HG02798 (cell line): ENCODE results near the gene DENND5B.
"Not testable (repeated sequence)": the region's sequence is repeated elsewhere in the genome, so short reads cannot be mapped to it uniquely, and the experiment has no call there.

Experiments
- ATAC-seq: cut with Tn5 transposase; IDR thresholded peaks from one replicate; pipeline ENCODE4 v1.9.1; 2021; ENCODE audit warnings: mild to moderate bottlenecking; ENCODE audit not compliant: unreplicated experiment, poor library complexity

Gene DENND5B

DNA sequence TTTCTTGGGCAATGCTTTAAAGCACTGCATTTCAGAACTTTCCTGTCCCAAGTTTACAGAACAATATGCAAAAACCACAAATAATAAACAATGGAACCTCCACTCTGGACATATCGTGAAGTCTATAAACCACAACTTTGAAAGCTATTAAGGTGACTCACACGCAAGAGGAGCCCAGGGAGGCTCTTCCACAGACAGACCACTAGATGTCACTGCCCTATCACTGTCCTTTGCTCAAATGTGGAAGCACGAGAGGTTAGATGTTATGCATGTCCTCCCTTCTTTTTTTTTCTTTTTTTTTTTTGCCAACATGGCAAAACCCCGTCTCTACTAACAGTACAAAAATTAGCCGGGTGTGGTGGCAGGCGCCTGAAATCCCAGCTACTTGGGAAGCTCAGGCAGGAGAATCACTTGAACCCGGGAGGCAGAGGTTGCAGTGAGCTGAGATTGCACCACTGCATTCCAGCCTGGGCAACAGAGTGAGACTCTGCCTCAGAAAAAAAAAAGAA lies 187.8 kb downstream of the DENND5B start:
- peak; percentile 84 for ATAC-seq

DNA sequence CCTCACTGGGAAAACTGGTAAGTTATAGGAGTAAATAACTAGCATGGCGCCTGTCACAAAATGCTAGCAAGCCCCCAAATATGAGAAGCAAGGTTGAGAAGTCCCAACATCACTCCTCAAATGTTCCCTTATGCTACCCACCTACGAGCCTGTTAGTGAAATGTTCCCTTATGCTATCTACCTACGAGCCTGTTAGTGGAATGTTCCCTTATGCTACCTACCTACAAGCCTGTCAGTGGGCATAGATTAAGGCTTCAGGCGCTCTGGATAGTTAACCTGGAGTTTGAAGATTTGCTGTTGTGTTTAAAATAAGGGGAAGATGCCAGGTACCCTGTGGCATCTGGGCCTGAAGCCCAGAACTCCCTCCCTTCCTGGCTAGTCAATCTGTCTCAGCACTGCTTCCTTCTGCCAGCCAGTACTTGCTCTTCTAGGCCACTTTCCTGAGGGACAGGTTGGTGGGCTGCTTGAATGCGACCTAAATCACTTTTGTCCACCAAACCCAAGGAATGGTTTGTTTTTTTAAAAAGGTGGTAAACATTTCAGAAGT lies 197.9 kb downstream of the DENND5B start:
- no peak for ATAC-seq

DNA sequence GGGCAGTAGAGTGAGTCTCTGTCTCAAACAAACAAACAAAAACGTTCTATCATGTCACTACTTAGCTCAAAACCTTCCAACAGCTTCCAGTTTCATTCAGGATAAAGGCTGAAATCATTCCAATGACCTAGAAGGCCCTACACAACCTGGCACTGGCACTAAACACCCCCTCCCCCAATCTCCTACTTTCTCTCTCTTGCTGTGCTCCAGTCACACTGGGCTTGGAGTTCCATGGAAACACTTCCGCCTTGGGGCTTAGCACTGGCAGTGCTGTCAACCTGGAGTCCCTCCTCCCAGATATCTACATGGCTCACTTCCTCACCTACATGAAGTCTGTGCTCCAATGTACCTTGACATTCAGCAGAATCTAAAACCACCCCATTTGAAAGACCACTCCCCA lies 199.9 kb downstream of the DENND5B start:
- ATAC-seq: no peak

DNA sequence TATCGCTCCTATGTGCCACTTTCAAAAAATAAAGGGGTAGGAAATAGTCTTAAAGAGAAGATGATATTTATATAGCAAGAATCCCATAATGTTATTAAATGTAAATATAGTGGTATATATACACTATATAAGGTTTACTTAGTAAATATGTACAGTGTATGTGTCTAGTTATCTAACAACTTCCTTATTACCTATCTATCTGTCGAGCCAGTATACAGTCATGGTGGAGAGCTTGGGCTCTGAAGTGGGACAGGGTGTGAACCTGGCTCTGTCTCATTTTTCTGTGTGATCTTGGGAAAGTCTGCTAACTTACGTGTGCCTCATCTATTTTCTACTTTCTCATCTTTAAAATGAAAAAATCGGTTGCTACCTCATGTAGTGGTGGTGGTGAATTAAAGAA lies 202.2 kb downstream of the DENND5B start:
- ATAC-seq: no peak

DNA sequence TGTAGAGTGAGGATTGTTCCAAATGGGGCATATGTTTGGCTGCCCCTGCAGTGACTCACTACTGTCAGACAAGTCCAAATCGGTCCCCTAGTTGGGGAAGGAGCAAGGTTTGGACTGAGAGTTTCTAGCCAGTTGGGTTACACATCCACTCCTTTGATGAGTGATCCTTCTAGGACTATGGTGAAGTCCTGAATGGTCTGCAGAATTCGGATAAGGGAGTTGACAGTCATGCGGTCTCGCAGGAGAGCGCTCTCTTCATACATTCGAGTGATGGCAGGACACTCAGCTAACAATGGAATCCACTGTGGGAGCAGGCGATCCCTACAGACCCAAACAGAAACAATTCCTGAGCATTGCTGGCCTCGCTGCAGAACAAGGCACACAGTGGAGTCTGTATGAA lies 203.5 kb downstream of the DENND5B start:
- no peak for ATAC-seq

DNA sequence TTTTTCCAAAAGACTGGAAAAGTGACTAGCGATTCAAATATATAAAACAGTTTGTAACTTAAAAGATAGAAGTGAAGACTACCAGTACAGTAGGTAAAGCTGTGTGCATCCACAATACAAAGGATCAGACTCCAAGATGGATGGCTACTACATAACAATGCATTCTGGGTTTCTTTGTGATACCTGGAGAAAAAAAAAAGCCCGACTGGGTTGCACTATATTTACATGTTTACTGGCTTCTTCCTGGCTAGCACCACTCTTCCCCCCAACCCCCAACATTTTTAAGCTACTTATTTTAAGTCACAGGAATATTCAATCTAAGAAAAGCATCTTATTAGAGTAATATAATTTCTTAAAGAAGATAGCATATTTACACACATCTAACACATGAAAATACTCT lies 203.9 kb downstream of the DENND5B start:
- no peak for ATAC-seq

DNA sequence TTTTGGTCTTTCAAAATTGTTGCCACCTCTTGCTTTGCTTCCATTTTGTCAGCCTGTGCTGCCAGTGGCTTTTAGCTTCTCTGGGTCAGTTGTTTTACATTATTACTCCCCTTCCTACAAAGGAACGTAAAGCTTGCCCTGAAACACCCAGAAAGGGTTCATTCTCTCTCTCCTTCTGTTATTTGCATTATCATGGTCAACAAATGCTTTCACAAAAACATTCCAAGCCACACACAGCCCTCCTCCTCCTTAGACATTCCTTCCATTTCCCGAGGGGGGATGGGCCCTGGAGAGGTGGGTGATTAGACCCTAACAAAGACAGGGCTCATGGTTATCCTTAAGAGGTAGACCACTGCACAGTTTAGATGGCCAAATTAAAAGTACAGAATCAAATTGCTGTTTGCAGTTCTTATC lies 204.6 kb downstream of the DENND5B start:
- ATAC-seq: no peak

DNA sequence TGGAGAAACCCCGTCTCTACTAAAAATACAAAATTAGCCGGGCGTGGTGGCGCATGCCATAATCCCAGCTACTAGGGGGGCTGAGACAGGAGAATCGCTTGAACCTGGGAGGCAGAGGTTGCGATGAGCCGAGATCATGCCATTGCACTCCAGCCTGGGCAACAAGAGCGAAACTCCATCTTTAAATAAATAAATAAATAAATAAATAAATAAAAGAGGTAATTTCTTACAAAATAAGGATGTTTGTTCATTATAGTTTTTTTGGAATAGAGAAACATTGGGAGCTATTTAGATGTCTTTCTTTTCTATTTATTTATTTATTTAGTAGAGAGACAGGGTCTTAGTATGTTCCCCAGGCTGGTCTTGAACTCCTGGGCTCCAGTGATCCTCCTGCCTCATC lies 213.7 kb downstream of the DENND5B start:
- ATAC-seq: not testable (repeated sequence)

DNA sequence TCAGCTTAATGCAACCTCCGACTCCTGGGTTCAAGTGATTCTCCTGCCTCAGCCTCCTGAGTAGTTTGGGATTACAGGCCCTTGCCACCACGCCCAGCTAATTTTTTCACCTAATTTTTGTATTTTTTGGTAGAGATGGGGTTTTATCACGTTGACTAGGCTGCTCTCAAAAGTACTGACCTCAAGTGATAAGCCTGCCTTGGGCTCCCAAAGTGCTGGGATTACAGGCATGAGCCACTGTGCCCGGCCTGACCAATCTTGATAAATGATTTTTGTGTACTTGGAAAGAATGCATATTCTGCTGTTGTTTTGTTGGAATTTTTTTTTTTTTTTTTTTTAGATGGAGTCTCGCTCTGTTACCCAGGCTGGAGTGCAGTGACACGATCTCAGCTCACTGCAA lies 215.5 kb downstream of the DENND5B start:
- not testable (repeated sequence) for ATAC-seq

DNA sequence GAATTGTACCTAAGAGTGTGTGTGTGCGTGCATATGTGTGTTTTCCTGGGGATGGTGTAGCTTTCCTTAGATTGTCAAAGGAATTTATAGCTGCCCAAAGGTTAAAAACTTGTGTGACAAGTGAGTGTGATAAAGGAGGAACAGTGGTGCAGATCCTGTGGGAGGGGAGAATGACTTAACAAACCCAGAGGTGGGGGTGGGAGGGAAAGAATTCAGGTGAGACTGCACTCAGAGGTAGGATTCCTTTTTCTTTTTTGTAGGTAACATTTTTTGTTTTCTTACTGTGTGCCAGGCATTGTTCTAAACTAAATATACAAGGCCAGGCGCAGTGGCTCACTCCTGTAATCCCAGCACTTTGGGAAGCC lies 219.7 kb downstream of the DENND5B start:
- no peak for ATAC-seq

DNA sequence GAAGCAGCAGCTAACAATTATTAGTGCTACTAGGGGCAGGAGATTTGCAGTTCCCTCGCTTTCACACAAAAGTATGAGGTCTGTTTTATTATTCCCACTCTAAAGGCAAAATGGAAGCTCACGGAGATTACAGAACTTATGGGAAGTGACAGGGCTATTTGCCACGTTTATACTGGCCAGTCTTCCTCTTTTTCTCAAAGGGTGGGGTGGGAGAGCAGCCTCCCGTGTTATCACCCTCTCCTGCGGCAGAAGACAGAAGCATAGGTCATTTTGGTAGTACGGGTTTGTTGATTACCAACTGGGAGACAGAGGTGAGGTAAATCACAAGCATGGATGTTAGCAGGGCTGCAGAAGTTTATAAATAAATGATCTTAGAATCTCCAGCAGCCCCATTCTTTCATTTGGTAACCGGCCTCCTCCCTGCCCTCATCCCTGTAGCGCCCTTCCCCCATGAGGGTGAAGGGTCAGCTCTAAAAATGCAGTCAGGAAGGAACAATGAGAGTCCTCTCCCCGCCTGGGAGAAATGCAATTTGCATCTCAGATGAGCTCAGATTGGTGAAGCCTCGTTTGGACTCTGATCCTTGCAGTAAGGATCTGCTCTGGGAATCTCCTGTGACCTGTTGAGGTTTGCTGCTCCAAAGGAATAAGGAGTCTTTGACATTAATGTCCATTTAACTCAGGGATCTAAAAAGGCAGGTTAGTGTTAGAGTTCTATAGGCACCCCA lies 220.2 kb downstream of the DENND5B start:
- no peak for ATAC-seq

DNA sequence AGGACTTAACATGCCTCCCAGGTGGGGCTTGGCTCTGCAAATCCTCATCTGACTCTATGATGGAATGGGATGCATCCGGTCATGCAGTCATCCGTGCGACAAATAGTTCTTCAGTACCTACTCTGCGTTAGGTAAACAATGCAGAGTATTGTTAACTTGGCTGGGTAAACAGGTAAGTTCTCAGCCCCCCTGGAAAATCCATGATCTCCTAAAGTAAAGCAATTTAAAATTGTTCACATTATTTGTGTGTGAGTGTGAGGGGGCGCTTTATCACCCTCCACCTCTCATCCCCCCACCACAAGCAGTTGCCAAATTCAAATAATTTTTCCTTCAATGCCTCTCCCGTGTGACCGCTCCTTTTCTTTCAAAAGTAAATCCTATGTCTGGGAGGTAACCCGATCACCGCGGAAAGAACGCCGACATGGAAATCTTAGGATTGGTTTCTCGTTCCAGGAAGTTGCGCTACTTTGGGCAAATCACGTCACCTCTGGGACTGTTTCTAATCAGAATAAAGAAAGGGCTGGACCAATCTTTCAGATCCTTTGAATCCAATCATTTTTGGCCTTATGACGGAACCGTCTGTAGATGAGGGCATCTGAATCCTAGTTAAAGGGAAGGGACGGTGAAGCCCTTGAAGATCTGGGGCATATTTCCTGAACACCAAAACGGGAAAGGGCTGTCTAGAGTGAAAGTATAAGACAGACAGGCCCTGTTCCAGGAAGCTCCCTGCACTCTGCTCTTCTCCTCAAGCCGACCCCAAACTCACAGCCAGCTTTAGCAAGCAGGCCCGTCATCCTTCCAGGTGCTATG lies 221.0 kb downstream of the DENND5B start:
- ATAC-seq: no peak

DNA sequence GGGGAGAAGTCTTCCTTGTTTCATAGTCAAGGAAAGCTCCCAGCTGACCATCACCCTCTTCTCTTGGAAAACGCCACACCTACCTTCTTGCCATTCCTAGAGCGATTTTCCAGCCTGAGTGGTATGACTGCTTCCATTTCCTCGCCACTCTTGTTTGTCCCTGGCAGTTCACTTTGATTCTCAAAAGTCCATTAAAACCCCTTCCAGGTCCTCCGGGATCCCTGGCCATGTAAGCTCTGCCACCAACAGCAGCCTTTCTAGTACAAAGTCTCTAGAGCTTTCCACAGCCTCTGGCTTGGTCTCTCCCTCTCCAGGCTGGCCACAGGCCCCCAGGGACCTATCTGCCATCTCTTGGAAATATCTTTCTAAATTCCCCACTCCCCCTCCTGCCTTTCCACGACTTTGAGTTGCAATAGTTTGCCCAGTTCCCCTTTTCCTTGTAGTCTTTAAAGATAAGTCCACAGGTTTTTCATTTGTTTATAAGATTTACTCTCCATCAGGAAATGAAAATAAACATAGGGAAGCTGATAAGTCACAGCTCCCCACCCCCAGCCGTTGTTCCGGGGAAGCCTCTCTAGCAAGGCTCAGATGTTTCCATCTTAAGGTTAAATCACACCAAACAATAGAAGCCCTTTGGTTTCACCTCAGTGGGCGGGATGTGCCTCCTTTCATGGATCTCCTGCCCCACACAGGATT lies 222.1 kb downstream of the DENND5B start:
- ATAC-seq: no peak

DNA sequence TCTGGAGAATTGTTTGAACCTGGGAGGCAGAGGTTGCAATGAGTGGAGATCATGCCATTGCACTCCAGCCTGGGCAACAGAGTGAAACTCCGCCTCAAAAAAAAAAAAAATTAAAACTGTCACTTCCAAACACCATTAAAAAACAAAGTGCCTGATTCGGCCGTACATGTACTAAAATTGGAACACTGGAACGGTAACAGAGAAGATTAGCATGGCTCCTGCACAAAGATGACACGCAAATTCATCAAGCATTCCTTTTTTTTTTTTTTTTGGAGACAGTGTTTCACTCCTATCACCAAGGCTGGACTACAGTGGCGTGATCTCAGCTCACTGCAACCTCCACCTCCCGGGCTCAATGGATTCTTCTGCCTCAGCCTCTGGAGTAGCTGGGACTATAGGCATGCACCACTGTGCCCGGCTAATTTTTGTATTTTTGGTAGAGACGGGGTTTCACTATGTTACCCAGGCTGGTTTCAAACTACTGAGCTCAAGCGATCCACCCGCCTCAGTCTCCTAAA lies 224.8 kb downstream of the DENND5B start:
- no peak for ATAC-seq

DNA sequence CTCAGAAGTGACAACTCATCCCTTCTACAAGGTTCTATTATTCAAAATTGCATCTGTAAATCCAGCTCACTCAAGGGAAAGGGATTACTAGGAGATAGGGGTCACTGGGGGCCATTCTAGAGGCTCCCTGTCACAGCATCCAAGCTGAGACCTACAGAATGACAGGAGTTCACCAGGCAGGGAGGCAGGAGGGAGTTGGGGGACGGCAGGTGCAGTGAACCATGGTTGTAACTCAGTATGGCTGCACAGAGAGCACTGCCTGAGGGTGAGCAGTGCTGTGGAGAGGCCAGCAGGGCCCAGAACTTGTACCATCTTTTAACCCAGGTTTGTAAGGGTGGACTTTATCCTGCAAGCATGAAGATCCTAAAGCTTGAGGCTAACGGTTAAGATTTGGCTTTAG lies 227.1 kb downstream of the DENND5B start:
- ATAC-seq: no peak

DNA sequence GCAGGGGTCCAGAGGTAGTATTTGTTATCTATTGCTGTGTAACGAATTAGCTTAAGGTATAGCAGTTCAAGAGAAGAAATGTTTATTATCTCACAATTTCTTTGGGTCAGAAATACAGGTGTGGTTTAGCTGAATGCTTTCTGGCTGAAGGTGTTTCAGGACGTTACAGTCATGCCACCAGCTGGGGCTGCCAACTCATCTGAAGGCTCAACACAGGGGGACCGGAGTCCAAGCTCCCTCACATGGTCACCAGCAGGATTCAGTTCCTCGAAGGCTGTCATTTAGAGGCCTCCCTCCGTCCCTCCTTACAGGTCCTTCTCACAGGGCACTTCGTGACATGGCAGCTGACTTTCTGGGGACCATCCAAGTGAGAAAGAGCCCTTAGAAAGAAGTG lies 227.5 kb downstream of the DENND5B start:
- ATAC-seq: no peak

DNA sequence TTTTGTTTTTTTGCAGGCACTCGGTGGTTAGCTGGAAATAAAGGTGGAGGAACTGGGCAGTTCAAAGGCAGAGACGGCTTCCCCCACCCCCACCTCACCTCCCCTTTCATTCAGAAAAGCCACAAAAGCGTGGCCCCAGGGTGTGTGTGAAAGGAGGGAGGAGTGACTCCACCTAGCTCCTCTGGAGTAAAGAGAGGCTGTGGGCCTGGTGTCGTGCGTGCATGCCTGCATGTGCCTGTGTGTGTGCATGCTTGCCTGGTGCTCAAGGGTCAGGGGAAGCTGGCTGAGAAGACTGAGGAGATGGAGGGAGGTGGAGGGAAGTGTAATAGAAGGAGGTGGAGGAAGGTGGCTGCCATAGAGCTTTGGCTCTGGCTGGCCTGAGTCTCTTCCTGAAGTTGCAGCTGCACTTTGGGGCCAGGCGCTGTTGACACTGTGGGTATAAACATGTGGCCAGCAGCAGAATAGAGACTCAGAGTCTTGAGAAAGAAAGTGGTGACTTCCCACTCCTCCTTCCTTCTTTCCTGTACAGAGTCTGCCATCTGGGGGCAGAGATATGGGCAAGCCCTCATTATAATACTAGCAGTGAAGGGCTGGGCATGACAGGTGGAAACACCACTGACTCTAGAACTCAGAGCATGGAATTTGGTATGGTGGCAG lies 228.0 kb downstream of the DENND5B start:
- ATAC-seq: peak; percentile 79

DNA sequence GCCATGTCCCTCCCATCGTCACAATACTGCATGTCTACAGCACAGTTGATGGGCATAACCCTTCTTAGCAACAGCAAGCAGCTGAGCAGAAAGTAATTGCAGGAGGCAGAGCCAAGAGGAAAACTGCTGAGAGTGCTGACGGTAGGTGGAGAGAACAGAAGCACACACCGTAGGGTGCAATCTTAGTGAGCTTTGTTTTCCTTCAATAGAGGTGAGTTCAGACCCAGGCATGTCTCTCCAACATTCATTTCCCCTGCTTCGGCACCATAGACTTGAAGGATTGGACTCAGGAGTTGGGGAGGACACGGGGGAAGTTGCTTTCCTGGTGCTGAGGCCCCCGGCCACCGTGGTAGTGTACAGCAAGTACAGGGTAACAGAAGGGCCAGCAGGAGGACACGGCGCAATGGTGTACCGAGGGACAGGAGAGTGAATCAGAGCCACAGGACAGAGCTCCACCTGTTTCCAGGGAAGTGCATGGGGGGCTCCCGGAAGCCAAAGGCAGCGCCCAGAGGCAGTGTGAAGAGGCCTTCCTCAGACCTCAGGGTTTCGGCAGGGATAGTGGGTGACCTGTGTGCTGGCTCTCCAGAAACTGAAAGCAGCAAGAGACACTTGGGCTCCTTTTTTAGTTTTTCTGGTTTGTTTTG lies 228.7 kb downstream of the DENND5B start:
- ATAC-seq: peak; percentile 41

DNA sequence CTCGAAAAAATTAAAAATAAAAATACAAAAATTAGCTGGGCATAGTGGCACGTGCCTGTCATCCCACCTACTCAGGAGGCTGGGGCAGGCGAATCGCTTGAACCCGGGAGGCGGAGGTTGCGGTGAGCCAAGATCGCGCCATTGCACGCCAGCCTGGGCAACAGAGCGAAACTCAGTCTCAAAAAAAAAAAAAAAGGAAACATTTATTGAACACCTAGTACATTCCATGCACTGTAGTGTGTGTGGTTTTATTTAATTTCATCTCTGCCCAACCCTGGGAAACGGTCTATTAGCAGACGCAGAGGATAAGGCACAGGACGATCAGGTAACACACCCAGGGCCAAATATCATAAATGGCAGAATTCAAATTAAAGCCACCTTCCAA lies 229.2 kb downstream of the DENND5B start:
- no peak for ATAC-seq

DNA sequence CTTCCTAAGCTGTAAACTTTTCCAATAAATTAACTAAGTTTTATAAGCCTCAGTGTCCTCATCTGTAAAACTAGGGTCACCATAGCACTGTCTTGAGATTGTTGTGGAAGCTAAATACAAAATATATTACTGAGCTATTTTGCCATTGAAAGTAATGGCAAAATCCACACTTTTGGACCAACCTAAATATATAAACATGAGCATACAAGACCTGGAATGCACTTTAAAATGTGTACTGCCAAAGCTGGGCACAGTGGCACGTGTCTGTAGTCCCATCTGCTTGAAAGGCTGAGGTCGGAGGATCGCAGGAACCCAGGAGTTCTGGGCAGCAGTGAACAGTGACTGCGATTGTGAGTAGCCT lies 235.2 kb downstream of the DENND5B start:
- no peak for ATAC-seq
